Left forelimb (tissue), 1 donor: ENCODE results near the gene CD59.

Experiments
- DNase-seq: peaks from one replicate; pipeline ENCODE4 v3.0.0-alpha.2; 2018; ENCODE audit warnings: low spot score

CD59 gene, protein sequence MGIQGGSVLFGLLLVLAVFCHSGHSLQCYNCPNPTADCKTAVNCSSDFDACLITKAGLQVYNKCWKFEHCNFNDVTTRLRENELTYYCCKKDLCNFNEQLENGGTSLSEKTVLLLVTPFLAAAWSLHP

DNA sequence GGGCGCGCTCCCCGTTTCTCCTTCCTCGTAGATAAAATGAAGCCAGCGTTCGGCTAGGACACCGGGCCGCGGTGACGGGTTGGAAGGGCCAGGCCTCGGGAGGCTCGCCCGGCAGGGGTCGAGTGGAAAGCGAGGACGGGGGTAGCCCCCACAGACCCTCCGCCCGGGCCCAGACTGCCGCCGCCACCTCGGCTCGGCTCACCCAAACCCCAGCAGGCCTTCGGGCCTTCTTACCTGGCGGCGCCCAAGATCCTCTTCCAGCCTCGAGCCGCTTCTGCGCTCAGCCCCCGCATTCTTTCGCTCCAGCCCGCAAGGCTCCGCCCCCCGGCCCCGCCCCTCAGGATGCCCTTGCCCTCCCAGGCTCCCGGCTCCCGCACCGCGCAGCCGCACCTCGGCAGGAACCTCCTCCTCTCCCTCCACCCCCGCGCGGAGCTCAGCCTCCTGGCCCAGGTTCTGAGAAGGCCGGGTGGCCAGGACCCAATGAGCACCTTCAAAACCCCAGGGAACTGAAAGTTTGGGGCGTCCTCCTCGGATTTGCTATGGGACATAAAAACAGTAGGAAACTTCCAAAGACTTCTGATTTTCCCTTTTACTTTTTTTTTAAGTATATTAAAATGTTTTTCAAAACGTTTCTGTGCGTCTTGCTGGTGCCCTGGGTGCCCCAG lies at the start of gene CD59:
CD59 (minus strand) TSS at position 276 of the 665 bp plus-strand sequence. CDS start 13,978 bp downstream, outside the sequence.
- peak; percentile 93 for DNase-seq

DNA sequence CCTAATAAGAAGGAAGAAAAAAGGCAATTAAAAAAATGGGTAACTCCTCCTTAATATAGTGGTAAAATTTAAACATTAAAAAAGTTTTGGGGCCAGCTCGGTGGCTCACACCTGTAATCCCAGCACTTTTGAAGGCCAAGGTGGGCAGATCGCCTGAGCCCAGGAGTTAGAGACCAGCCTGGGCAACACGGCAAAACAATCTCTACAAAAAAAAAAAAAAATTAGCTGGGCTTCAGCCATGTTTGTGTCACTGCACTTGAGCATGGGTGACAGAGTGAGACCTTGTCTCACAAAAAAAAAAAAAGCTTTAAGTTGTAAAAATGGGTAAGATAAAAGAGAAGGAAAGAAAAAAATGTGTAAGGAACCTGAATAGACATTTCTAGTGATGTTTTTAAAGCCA lies 49.4 kb upstream of the CD59 start:
- no peak for DNase-seq

DNA sequence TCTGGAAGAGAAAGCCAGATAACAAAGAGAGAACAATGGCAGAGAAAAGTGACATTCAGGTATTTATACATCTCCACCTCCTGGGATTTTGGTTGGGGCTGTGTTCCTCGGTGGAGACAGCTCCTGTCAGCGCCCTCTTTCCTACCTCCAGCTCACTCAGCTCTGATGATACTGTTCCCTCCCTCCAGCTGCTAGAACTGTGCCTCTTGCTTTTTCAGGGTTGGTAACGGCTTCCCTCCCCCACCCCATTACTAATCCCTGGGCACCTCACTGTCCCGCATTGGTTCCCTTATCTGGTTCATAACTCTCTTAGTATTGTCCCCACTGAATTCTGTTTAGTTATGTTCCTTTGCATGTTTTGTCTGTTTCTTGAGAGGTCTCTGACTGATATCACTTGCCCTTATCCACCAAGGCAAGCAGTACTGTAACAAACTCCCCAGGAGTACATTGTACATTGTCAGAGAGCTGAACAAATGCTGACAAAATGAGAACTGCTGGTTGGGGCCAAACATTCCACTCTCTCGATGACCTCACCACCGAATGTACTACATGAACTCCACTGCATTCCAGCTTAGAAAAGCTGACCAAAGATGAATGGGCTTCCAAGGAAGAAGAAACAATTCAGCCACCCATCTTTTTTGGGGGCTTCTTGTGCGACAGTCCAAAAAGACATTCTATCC lies 43.8 kb upstream of the CD59 start:
- no peak for DNase-seq

DNA sequence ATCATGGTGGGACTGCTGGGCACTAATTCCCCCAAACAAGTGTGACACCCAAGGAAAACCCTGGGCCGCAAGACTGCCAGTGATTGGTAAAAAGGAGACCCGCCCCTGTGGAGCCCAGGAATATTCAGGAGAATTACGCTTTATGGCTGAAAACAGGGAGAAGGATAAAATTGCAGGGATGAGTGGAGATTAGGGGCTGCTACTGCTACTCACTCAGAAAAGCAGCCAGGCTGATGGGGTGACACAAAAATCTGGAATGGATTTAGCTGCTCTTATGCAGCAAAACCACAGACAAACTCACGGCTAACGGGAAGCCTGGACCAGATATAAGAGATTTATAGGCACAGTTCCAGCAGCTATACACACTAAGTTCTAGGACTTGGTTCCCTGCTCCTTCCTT lies 42.5 kb upstream of the CD59 start:
- no peak for DNase-seq

DNA sequence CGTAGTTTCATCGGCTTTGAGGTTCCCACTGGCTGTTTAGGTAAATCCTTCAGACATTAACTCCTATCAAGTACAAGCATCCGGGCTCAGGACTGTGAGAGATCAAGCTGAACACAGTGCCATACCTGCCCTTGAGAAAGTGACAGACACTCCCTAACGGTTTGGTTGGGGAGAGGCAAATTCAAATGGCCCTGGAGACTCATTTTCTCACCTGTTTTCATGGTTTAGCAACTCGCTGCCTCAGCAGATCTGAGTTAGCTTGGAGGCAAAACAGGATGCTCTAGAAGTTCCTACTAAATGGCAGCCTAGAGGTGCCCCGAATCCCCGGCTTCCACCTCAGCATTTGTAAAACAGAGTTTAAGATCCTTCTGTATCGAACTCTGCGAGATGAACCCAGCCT lies 41.7 kb upstream of the CD59 start:
- DNase-seq: no peak

DNA sequence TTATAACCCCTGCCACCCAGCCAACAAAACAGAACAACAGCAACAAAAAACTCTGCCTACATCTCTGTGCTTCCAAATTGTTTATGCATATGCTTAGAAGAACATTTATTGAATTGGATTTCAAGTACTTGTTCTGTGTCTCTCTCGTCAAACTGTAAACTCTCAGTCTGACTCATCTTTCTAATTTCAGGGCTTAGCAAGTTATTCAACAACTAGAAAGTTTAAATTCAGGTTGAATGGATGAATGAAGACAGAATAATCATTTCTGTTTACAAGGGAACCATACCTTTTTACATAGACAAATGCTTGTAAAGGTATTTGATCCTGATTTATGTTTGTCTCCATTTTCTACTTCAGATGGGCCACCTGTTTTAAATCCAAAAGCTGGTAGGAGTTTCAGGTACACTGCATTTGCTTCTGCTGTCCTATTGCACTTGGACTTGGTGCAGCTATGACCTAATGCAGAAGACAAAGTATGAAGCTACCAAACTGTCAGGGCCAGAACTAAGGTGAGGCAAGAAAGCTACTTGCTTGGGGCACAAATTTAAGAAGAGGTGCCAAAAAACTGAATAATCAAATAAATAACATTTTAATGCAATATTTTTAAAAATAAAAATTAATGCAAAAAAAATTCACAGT lies 39.7 kb upstream of the CD59 start:
- no peak for DNase-seq

DNA sequence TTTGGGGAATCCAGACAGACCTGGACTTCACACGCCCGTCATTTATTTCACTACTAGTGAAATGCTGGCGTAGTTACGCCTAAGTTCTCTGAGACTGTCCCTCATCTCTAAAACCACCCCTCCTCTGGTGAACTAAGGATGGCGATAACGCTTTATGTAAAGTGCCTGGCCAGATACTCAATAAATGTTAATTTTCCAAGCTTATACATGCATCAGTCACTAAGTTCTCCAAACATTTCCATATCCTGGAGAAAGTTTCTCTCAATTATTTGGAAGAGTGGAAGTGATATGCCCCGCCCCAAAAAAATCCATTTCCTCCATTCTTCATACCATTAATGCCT lies 39.2 kb upstream of the CD59 start:
- DNase-seq: no peak

DNA sequence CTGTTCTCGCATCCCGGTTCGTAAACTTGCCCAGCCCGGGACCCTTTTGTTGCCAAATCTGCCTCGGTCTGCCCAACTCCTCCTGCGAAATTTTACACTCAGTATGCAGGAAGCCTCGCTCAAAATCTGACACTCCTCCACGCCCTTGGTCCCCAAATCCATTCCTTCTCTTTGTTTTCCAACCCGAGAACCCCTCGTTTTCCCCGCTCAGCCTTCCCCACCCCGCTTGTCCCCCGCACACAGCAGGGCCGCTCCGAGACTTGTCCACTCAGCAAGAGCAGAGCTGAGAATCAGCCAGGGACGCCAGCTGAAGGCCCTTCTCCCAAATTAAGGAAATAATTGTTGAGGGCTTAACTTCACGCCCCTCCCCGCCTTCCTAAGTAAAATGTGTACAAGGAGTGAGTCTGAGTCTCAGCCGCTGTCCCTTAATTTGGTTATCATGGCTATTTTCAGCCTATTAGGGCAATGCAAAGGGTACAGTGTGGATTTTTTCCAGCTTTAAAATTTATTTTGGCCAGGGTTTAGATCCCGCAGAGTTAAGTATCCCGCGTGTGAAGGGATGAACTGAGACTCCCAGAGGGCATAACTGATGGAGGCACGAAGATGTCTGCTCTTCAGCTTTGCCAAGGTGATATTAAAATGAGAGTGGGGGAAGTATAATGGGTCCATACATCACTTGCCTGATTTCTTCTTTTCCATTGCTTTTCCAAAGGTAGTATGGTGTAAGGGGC lies 38.7 kb upstream of the CD59 start:
- no peak for DNase-seq

DNA sequence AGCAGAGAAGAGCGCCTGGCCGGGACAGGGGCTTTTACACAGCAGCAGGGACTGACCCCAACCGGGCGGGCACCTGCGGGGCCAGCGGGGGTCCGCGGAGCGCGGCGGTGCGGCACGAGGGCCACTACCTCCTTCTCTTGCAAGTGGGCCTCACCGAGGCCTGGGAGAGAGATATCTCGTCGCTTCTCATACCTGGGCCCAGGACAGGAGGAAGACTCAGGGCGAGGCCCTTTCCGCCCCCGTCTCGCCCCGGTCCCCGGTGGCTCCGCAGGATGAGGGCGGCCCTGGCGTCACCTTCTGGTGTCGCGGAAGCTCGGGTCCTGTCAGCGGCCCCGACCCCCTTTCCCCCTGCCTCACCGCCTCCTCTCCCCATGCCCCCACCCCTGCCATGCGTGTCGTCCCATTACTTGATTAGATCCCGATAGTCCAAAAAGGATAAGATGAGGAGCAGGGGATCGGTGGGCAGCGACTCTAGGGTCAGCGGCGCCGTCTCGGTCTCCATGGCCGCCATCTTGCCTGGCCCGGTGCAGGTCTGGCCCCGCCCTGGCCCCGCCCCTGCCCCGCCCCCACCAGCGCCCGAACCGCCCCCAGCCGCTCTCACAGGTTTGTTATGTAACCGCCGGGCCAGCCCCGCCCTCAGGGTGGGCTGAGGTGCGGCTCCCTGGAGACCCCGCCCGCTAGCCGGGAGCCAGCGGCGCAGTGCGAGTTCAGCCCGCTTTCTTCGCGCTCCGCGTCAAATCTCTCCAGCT lies 37.9 kb upstream of the CD59 start, which contains the start of gene FBXO3:
FBXO3 (minus strand) TSS at position 534 of the 749 bp plus-strand sequence; CDS start at position 511, 23 bp downstream.
- peak; percentile 92 for DNase-seq

DNA sequence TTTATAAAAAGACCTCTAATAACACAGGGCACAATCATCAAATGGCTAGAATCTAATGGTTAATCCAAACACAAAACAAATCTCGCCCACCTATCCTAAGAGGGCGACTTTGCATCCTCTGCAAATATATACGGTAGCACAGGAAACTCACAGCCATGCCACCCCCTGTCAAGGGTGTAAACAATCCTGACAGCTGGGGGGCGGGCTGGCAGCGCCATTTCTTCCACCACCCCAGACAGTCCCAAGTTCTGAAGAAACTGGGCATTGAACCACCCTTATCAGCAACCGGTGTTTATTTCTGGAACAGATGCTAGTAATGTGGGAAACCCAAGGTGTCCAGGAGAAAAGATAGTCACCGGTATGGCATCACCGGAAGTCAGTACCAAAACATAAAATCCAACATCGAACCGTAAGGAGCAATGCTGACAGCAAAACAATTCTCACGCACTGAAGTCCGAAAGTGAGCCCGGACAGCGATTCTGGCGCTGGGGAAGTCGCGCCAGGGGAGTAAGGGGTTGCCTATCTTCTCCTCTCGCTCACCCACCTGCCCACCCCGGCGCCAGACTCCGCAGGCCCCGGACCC lies 37.3 kb upstream of the CD59 start:
- DNase-seq: no peak

DNA sequence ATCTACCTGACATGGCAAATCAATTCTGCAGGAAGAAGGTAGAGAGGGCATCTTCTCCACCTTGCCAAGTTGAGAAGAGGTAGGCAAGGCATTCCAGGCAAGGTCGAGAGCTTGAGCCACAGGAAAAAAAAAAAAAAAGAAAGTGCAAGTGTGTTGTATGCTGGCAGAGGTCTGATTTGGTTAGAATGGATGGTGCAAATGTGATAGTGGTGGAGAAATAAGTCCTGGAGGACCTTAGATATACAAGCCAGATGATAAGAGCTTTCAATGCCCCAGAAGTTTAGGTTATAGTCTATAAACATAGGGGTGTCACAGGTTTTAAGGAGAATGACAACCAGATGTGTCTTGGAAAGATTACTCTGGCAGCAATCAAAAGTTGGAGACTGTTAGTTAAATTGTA lies 36.6 kb upstream of the CD59 start:
- DNase-seq: no peak

DNA sequence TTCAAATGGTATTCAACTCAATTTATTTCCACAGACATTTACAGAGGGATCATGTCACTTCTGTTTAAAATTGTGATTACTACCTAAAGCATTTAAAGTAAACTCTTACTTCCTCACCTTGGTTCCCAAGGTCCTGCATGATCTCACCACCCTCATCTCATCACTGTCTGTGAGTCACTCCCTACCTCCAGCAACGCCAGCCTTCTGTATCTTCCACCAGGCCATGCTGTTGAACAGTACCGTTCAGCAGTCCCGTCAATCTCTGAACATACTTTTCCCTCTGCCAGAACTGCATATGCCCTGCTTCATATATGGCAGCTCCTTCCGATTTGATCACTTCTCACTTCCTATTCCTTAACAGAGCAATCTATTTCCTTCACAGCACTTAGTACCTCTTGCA lies 36.1 kb upstream of the CD59 start:
- DNase-seq: no peak

DNA sequence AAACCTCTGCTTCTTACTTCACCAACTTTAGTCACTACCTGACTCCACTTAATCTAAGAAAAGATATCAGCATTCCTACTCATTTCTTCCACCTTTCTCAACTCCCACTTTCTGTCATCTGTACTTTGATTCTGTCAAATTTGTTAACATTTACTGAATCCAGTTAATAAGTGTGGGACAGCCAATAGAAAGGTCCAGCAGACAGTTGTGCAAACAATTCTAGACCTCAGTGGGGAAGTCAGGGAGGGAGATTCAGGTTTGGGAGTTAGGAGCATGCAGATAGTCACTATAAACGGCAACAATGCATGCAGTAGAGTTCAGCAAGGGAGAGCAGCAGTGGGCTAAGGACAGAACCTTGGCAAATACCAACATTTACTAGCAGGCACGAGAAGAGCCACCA lies 34.0 kb upstream of the CD59 start:
- DNase-seq: no peak

DNA sequence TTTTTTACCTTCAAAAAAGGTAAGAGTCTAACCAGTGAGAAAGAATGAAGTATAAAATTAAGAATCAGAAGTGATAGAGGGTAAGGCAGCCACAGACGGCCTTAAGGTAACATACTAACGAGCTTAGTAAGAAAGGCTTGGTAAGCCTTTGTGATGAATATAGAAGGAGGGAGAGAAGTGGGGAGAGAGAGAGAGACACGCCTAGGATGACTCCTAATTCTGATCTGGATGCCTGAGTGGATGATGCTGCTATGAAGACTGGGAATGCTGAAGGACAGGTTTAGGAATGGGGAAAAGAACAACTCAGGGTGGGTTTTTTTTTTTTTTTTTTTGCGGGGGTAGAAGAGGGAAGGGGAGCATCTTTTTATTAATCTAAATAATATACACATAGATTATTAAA lies 33.3 kb upstream of the CD59 start:
- DNase-seq: no peak

DNA sequence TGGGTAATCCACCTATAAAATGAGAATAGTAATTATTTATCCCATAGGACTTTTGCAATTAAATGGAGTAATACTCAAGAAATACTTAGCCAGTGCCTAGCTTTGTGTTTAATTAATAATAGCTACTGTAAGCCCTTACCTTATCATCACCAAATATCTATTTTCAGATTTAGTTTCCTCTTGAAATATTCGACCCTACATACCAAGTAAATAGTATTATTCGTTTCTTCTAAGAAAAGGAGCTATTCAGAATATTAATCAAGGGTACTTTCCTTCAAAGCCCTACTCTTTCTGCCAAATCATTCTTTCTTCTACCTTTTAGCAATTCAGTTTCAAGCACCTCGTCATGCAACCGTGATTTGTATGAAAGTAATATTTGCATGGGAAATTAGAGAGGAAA lies 31.4 kb upstream of the CD59 start:
- DNase-seq: no peak

DNA sequence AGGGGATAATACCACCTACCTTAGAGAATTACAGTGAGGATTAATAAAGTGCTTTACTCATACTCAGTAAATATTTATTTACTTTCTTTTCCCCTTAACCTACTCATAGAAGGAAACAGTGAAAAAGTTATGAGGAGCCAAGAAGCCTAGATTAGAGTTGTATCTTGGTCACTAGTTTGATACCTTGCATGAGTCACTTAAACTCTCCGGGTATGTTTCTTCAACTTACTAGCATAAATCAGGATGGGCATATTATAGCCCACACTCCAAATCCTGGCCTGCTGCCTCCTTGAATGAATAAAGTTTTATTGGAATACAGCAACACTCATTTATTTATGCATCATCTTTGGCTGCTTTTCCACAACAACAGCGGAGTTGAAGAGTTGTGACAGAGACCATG lies 29.9 kb upstream of the CD59 start:
- DNase-seq: no peak

DNA sequence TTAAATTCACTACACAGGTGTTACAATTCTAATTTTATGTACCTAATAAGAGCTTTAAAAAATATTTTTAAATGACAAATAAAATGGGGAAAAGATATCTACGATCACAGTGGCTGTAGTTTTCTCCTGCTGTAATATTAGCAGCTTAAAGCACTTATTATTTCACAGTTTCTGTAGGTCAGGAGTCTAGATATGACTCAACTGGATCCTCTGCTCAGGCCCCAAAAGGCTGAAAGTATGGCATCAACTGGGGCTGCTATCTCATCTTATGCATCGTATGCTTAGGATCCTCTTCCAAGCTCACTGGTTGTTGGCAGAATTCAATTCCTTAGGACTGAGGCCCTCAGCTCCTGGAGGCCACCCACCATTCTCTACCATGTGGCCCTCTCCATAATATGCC lies 25.2 kb upstream of the CD59 start:
- DNase-seq: no peak

DNA sequence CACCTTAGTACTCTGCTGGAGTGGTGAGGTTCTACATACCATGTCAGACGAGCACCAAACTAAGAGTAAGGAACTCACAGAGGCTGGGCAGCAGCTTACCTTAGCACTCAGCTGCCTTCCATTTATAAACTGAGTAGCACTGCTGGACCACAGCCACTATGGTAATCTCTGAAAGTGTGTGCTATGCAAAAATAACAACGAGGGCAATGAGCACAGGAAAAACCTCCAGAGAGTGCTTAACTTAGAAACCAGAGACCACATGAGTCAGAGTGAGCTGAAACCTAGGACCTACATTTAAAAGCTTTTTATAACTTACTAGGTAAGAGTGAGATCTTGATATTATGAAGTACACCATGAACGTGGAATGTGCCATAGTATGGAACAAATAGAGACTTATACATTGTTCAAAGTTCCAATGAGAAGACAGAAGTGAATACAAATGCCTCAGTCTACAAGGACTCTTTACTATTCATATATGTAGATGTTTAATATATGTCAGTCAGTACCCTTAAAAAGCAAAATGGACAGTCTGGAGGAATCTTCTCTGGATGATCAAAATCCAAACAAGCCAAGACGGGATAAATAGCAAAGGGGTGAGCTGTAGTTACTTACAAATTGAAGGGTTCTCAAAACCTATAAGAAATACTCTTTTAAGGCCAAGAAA lies 17.2 kb upstream of the CD59 start:
- no peak for DNase-seq

DNA sequence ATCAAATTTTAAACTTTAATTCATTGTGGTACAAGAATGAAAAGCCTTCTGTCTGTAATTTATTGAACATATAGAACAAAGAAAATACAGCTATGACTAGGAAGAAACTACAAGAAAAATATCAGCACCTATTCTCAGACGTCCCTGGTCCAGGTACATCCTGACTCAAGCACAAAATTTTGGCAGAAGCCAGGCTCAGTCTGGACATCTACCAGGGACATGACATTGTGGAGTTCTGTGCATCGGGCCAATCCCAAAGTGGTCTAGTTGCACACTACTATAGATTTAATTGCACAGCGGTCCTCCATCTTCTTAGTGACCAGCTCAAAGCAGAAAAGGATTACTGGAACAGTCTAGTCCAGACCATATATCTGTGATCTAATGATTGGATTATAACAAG lies 15.7 kb upstream of the CD59 start:
- no peak for DNase-seq

DNA sequence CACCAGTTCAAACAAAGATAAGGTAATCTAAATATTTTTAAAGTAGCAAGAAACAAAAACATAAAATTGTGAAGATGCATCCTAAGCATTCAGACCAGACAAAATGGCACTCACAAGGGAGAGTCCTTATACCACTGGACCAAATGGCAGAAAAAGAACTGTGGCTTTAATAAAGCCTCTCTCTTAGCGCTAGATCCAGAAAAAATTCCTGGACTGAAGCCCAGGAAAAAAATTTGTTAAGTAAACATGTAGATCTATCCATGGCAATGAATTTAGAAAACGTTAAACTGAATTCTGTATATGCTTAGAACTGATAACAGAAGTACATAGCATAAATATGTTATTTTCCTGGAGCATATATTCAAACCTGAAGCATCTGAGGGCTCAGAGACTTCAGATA lies 11.8 kb upstream of the CD59 start:
- no peak for DNase-seq

DNA sequence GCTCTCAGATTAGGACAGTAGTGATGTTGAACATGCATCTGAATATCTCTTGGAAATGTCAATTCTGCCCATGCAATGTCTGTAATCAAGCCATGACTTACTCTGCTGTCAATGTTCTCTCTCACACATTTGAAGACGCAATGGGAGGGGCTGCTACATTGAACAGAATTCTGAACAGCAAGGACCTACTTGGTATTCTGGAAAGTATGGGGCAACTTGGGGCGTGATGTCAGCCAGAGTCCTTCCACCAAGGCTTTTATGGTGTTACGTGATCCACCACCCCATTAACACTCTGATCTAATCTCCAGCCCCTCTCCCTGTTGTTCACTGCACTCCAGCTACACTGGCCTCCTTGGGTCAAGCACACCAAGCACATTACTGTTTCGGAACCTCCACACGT lies 7.1 kb upstream of the CD59 start:
- no peak for DNase-seq
